Measurements from ENCODE around the gene G6PC3. TPM values are rescaled to one million over a fixed set of nuclear protein-coding genes. Genes with fewer than 3 reads are reported as not detected.

Gene G6PC3
- total RNA-seq, 2 donors from 2014 or later = 10.9 to 13.8 TPM

DNA sequence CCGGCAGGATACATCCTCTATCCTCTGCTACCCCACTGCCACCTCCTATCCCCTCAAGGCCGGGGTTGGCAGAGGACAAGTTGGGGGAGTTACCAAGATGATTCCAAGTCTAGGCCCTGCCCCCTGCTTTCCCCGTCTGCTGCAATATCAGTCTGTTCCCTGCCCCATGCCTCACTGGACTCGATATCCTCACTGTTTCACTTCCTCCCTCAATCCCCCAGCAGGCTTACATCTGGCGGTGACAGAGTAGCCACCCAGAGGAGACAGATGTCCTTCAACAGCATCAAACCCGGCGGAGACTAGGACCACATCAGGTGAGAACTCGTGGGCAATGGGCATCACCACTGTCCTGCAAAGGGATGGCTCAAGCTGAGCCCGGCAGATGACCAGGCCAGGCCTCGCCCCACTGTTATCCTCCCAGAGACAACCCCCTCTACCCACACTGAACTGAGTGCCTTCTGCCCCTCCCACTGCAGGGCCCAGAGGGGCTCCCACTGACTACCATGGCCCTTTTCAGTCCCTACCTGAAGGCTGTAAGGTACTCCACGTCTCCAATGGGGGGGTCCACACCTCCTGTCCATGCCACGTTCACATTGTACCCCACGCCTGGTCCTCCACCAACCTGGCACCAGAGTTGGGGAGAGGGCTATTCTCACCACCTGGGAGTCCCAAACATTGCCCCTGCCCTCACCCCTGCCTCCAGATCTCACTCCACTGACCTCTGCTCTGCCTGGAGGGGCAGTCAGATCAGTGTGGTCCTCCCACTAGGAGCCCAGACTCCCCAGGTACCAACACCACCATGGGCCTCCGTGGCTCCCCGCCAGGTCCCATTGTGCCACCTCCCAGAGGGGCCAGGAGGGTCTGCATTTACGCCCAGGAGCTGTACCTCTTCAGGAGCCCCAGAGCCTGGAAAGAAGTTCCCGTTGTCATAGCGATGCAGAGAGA, 9.6 kb downstream of the G6PC3 start:
- DNase-seq = no peak
- Mint-ChIP-seq H3K4me3 (no peak overlapping the region), H3K36me3 (ENCODE audit: low read depth) (peaks cover 4% of the 10 kb centered on the region)

DNA sequence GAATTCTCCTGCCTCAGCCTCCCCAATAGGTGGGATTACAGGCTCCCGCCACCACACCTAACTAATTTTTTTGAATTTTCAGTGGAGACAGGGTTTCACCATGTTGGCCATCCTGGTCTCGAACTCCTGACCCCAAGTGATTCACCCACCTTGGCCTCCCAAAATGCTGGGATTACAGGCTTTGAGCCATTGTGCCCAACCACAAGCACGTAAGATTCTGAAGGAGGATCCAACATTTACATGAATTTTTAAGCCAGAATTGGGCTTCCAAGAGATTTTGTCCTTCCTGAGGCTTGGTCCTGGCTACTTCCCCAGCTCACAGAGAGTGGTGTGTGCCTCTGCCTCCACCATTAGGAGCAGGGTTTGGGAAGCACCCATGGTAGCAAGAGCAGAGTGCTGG, 11.1 kb downstream of the G6PC3 start:
- peak overlapping the region; percentile 14 for H3K27ac Mint-ChIP-seq
- H3K27me3 Mint-ChIP-seq = no peaks in the 10 kb centered on the region
- no peak overlapping the region for H3K4me3 Mint-ChIP-seq
- no peak for DNase-seq
- peaks cover 4% of the 10 kb centered on the region for H3K36me3 Mint-ChIP-seq (ENCODE audit: low read depth)
- peaks cover 10% of the 10 kb centered on the region for H3K4me1 Mint-ChIP-seq
- no peaks in the 10 kb centered on the region for H3K9me3 ChIP-seq (ENCODE audit: control insufficient read depth, low read length, poor library complexity, severe bottlenecking)
- no peak for ATAC-seq

More for the DNA sequence above, 9.6 kb downstream of the G6PC3 start:
- H3K27ac Mint-ChIP-seq = peak overlapping the region; percentile 82
- peaks cover 8% of the 10 kb centered on the region for H3K4me1 Mint-ChIP-seq
- H3K27me3 Mint-ChIP-seq = no peaks in the 10 kb centered on the region
- H3K9me3 ChIP-seq (ENCODE audit: control insufficient read depth, low read length, poor library complexity, severe bottlenecking) = no peaks in the 10 kb centered on the region
- no peak for ATAC-seq

DNA sequence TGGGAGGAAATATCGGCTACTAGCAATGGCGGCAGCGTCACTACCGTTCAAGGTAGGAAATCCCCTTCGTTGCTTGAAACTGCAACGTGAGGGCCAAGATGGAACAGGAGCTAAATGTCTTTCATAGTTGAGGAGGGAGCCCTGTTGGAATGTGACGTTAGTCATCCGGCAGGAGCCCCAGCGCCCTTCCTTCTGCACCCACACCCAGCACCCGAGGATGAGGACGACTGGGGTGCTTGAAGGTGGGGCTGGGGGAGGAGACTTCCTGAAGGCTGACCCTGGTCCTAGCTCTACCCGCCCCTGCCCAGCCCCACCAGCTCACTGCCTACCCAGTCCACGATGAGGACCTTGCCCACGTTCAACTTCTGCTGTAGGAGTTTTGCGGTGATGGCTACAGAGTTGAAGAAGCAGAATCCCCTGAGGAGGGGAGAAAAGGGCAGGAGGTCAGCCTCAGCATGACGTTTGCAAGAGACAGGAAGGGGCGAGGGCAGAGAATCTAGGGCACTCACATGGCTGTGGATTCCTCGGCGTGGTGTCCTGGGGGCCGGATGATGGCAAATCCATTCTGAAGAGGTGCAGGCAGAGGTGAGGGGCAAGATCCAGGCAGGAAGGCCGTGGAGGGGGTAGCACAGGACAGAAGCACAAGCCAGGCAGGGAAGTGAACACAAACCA, 11.9 kb downstream of the G6PC3 start:
- H3K9me3 ChIP-seq (ENCODE audit: control insufficient read depth, low read length, poor library complexity, severe bottlenecking) = no peaks in the 10 kb centered on the region
- no peak for DNase-seq
- Mint-ChIP-seq H3K27ac (peak overlapping the region; percentile 14), H3K4me1 (peaks cover 11% of the 10 kb centered on the region), H3K36me3 (ENCODE audit: low read depth) (peaks cover 4% of the 10 kb centered on the region), H3K4me3 (peak overlapping the region; percentile 31), H3K27me3 (no peaks in the 10 kb centered on the region)
- ATAC-seq = no peak

DNA sequence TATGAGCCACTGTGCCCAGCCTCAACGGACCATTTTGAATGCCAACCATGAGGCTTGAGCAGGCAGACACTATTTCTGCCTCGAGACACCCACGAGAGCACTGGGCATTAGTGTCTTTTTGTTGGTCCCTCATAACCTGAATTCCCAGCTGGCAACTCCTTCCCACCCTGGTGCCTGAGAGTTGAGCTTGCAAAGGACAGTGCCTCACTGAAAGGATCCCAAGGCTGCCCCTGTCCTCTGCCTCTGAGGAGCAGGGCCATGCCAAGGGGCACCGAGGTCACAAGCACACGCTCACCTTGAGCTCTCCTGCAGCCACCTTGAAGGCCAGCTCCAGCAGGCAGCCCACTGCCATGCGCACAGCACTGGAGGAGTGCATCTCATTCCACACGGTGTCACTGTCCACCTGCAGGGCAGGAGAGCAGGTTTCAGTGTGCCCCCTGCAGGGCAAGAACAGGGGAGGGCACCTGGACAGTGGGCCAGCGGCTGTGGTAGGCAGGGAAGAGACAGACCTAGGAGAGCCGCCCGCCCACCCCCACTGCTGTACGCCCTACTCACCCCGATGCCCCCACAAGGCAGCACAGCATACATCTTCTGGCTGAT, 12.8 kb downstream of the G6PC3 start:
- peaks cover 2% of the 10 kb centered on the region for H3K36me3 Mint-ChIP-seq (ENCODE audit: low read depth)

DNA sequence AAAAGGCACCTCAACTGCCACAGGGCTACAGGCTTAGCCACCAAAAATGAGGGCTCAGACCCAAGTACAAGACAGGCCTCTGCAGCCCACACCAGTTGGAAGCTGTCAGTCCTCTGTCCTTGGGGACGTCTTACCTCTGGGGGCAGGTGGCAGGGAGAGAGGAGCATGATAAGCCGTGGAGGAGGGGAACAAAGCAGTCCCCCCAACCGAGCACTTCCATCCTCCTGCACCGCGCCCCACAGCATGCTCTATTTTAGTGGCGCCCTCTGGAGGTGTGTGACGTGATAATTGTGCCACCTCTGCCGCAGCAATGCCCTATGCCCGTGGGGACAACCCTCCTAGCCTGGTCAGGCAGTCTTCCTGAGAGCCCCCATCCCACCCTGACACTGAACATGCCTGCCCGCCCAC, 13.6 kb downstream of the G6PC3 start:
- H3K9me3 ChIP-seq (ENCODE audit: control insufficient read depth, low read length, poor library complexity, severe bottlenecking) = no peaks in the 10 kb centered on the region
- peak overlapping the region; percentile 47 for H3K27ac Mint-ChIP-seq
- H3K4me3 Mint-ChIP-seq = no peak overlapping the region
- peaks cover 16% of the 10 kb centered on the region for H3K4me1 Mint-ChIP-seq
- H3K27me3 Mint-ChIP-seq = no peaks in the 10 kb centered on the region
- peak; percentile 22 for ATAC-seq
- H3K36me3 Mint-ChIP-seq (ENCODE audit: low read depth) = peaks cover 5% of the 10 kb centered on the region
- DNase-seq = no peak

More for the DNA sequence above, 12.8 kb downstream of the G6PC3 start:
- no peaks in the 10 kb centered on the region for H3K27me3 Mint-ChIP-seq
- ATAC-seq (no peak), DNase-seq (no peak)
- H3K9me3 ChIP-seq (ENCODE audit: control insufficient read depth, low read length, poor library complexity, severe bottlenecking) = no peaks in the 10 kb centered on the region
- H3K27ac Mint-ChIP-seq = peak overlapping the region; percentile 47
- H3K4me1 Mint-ChIP-seq = peaks cover 13% of the 10 kb centered on the region
- no peak overlapping the region for H3K4me3 Mint-ChIP-seq

DNA sequence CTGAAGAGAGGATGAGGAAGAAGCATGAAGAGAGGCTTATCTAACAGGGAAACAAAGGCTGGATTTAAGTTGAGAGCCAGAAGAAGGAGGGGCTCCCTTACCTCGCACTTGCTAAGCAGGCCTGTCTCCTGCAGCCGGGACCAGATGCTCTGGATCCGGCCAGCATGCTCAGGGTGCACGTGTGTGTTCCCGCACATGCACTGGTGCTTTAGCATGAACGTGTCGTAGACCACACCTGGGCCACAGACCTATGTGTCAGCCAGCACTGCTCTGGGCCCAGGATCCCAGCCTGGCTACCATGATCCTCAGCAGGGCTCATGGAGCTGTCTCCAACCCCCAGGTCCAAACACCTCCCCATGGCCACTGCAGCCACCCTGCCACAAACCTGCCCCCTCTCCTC, 14.4 kb downstream of the G6PC3 start:
- no peak overlapping the region for H3K4me3 Mint-ChIP-seq
- H3K27me3 Mint-ChIP-seq = no peaks in the 10 kb centered on the region
- H3K4me1 Mint-ChIP-seq = peaks cover 14% of the 10 kb centered on the region
- DNase-seq = no peak
- H3K27ac Mint-ChIP-seq = peak overlapping the region; percentile 51
- ATAC-seq = no peak
- H3K36me3 Mint-ChIP-seq (ENCODE audit: low read depth) = peaks cover 5% of the 10 kb centered on the region
- no peaks in the 10 kb centered on the region for H3K9me3 ChIP-seq (ENCODE audit: control insufficient read depth, low read length, poor library complexity, severe bottlenecking)

DNA sequence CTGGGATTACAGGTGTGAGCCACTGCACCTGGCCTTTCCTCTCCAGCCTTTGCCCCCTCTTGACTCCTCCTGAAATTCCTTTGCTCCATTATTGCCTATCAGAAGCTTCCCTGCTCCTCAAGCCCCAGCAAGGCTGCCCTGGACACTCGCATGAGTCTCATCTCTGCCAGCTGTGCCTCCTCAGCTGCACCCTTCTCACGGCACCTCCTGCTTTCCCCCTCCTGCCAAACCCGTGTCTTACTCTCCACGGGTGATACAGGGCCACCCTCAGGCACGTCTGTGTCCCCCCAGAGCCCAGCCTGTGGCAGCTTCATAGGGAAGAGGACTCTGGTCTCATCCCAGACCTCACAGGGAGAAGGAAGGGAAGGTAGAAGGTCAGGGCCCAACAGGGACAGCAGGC, 15.4 kb downstream of the G6PC3 start:
- Mint-ChIP-seq H3K27me3 (no peaks in the 10 kb centered on the region), H3K27ac (peak overlapping the region; percentile 51), H3K4me3 (no peak overlapping the region), H3K36me3 (ENCODE audit: low read depth) (peaks cover 5% of the 10 kb centered on the region), H3K4me1 (peaks cover 13% of the 10 kb centered on the region)
- ATAC-seq (no peak), DNase-seq (no peak)
- H3K9me3 ChIP-seq (ENCODE audit: control insufficient read depth, low read length, poor library complexity, severe bottlenecking) = no peaks in the 10 kb centered on the region

DNA sequence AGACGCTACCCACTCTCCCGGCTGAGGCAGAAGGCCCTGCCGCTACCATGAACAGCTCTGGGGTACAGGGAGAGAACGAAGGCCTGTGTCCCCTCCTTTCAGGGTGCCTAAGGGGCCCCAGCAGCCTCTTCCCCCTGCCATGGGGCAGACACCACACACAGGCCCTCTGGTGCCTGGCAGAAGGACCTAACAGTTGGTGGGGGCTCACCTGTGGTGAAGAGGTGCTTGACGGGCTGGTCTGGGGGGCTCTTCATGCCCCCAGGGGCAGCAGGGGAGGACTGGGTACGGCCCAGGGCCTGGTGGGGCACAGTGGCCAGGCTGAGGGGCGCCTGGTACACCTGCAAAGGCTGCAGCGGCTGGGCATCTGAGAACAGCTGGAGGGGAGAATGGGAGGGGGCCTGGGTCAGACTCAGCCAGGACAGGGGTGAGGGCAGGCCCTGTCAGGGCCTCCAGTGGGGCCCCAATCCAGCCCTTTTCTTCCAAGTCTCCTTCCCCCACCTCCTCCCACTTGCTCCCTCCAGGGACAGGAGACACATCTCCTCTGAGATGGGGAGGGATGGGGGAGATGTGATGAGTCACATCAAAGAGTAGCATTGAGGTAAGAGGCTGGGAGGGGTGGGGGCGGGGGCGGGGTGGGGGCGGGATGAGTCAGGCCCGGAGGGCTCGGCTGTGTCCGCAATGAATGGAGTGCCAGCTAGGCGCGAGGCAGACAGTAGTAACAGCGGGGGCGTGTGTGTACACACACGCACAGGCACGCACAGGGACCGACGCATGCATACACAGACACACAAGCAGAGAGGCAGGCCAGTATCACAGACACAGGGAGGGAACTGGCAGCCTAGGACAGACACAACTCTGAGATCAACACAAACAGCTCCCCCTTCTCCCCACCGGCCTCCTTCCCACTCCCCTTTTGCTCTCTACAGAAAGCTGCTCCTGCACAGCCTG, 16.1 kb downstream of the G6PC3 start:
- peak; percentile 45 for ATAC-seq
- peak overlapping the region; percentile 51 for H3K27ac Mint-ChIP-seq
- peaks cover 7% of the 10 kb centered on the region for H3K36me3 Mint-ChIP-seq (ENCODE audit: low read depth)
- DNase-seq = no peak
- H3K27me3 Mint-ChIP-seq = no peaks in the 10 kb centered on the region
- H3K4me1 Mint-ChIP-seq = peaks cover 13% of the 10 kb centered on the region
- H3K4me3 Mint-ChIP-seq = no peak overlapping the region
- no peaks in the 10 kb centered on the region for H3K9me3 ChIP-seq (ENCODE audit: control insufficient read depth, low read length, poor library complexity, severe bottlenecking)

DNA sequence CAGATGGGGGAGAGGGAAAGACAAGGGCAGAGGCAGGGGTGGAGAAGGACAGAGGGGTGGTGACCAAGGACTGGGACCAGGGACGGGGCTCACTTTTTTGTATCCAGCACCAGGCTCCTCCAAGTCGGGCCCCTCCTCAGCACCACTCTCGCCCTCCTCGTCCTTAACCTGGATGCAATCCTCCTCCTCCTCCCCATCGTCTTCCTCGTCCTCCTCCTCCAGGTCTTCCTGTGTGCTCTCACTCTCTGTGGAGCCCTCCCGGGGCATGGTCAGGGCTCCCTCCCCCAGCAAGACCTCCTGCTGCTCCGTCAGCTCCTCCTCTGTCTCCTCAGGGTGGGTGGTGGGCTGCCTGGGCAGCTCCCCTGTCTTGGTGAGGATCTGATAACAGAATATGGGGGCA, 16.8 kb downstream of the G6PC3 start:
- ATAC-seq (no peak), DNase-seq (no peak)
- H3K27ac Mint-ChIP-seq = peak overlapping the region; percentile 51
- peaks cover 13% of the 10 kb centered on the region for H3K4me1 Mint-ChIP-seq
- no peaks in the 10 kb centered on the region for H3K27me3 Mint-ChIP-seq
- peaks cover 7% of the 10 kb centered on the region for H3K36me3 Mint-ChIP-seq (ENCODE audit: low read depth)
- H3K4me3 Mint-ChIP-seq = no peak overlapping the region
- H3K9me3 ChIP-seq (ENCODE audit: control insufficient read depth, low read length, poor library complexity, severe bottlenecking) = no peaks in the 10 kb centered on the region

DNA sequence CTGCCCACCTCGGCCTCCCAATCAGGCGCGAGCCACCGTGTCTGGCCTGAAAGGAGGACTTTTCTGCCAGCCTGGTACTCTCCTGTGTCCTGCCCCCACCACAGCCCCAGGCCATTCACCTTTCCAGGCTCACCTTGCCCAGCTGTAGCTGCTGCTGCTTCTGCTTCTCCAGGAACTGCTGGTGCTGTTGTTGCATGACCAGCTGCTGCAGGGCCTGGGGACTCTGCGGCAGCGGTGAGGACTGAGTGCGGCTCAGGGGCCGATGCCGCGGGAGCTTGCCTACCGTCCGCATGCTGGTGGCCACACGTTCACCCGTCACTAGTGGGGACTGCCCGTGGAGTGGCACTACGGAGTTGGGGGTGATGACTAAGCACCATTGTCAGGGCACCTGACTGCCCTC, 17.7 kb downstream of the G6PC3 start:
- no peak for DNase-seq
- H3K27ac Mint-ChIP-seq = peak overlapping the region; percentile 45

DNA sequence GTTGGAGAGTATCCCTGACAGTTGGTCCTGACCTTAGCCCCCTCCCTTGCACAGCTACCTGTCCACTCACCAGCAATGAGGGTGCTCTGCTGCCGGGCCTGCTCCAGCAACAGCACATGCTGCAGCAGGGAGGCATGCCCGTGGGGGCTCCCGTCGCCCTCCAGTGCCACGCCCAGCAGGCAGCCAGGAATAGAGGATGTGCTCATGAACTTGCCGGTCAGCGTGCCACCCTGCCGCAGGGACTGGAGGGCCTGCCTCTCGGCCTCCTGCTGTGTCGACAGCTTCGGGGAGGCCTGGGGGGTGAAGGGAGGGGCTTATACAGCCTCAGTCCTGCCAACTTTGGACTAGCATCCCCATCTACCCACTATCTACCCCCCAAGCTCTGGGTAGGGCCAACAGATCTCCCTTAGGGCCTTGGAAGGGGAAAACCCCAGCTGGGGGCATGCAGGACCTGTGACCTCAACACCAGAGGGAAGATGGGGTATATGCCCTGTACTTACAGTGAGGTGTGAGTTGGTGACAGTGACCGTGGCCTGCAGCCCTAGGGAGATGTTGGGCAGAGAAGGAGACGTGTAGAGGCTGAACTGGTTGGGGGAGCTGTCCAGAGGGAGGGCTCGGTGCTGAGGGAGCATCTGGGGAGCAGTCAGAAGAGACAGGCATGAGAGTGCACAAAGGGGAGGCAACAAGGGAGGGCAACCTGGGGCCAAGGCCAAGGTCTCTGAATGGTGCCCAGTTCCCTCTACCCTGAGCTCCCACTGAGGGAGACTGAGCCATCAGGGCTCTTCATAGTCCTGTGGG, 20.9 kb downstream of the G6PC3 start:
- ATAC-seq = no peak
- no peak overlapping the region for H3K4me3 Mint-ChIP-seq
- H3K27ac Mint-ChIP-seq = no peak overlapping the region

More for the DNA sequence above, 17.7 kb downstream of the G6PC3 start:
- H3K36me3 Mint-ChIP-seq (ENCODE audit: low read depth) = peaks cover 7% of the 10 kb centered on the region
- H3K4me1 Mint-ChIP-seq = peaks cover 10% of the 10 kb centered on the region
- no peak for ATAC-seq
- H3K4me3 Mint-ChIP-seq = no peak overlapping the region
- H3K9me3 ChIP-seq (ENCODE audit: control insufficient read depth, low read length, poor library complexity, severe bottlenecking) = no peaks in the 10 kb centered on the region
- no peaks in the 10 kb centered on the region for H3K27me3 Mint-ChIP-seq

DNA sequence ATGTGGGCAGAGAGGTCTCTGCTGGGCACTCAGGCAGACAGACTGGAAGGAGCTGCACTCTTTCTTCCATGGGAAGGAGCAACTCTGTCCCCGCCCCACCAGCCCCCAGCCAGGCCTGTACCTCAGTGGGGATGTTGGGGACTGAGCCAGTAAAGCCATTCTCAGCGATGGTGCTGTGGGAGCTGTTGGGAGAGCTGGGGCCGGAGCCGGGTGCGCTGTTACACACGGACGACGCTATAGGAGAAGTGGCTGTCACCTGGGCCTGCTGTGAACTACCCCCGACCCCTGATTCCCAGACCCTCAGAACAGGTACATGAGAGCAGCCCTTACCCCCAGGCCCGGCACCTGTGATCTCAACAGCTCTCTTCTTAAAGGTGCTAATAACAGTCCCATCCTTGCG, 21.5 kb downstream of the G6PC3 start:
- no peaks in the 10 kb centered on the region for H3K9me3 ChIP-seq (ENCODE audit: control insufficient read depth, low read length, poor library complexity, severe bottlenecking)
- DNase-seq (no peak), ATAC-seq (no peak)
- H3K36me3 Mint-ChIP-seq (ENCODE audit: low read depth) = peaks cover 6% of the 10 kb centered on the region
- H3K4me1 Mint-ChIP-seq = peaks cover 8% of the 10 kb centered on the region
- no peaks in the 10 kb centered on the region for H3K27me3 Mint-ChIP-seq
- no peak overlapping the region for H3K27ac Mint-ChIP-seq
- no peak overlapping the region for H3K4me3 Mint-ChIP-seq

More for the DNA sequence above, 20.9 kb downstream of the G6PC3 start:
- Mint-ChIP-seq H3K36me3 (ENCODE audit: low read depth) (peaks cover 6% of the 10 kb centered on the region), H3K27me3 (no peaks in the 10 kb centered on the region), H3K4me1 (peaks cover 8% of the 10 kb centered on the region)
- no peaks in the 10 kb centered on the region for H3K9me3 ChIP-seq (ENCODE audit: control insufficient read depth, low read length, poor library complexity, severe bottlenecking)
- no peak for DNase-seq
